ENCODE results near the gene JMJD7.
"Not testable (repeated sequence)": the region's sequence is repeated elsewhere in the genome, so short reads cannot be mapped to it uniquely, and the experiment has no call there.

Gene JMJD7

DNA sequence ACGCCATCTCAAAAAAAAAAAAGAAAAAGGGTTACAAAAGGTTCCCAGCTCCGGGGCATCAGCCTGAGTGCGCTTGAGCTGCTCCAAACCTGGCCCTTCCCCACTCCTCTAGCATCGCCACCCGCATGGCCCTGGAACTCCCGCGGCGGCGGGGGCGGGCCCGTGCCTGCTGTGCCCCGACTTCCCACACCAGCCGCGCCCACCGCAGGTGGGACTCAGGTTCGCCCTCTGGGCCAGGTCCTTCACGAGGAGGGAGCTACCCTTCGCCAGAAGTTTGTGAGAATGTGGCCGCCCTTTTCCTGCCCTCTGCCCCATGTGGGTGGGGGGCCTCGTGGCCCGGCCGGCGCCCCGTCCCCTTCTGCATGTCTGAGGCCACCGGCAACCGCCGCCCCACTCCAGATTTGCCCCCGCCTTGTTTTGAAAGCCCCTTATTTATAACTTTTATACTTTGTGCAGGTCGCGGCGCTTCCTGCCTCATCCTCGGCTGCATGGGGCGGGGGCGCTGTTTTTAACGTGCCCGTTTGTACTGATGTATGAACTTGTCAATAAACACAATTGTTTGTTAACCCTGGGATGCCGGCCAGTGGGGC, 507 bp upstream of the JMJD7 start:
- TF ChIP-seq CTCF (IDR thresholded peaks at IDR 0.05; ENCODE audit: low read depth, low read length), result peak; percentile 3
- no peak for DNase-seq (ENCODE audit: low read depth in 2 of 2)
- H3K4me3 ChIP-seq (replicated peaks in 1 of 2; ENCODE audit: low read depth in 2 of 2, low read length in 2 of 2), result peak overlapping the region; percentile 56 to 87

DNA sequence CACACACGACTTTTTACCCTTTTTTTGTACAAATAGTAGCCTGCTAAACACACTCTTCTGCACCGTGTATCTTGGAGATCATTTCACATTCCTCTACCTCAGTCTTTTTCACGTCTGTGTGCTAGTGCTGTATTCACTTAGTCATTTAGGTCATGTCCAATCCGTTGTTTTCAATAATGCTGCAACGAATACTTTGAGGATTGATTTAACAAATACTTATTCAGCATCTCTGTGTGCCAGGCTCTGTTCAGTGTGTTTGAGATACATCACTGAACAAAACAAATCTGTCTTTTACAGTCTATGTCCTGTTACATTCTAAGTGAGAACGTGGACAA, 882 bp downstream of the JMJD7 start:
- no peak for TF ChIP-seq CTCF (IDR thresholded peaks at IDR 0.05; ENCODE audit: low read depth, low read length)
- H3K4me3 ChIP-seq (replicated peaks in 1 of 2; ENCODE audit: low read depth in 2 of 2, low read length in 2 of 2), result peak overlapping the region; percentile 86 to 87
- peak in 1 of 2 donors; percentile 14 for DNase-seq (ENCODE audit: low read depth in 2 of 2)

DNA sequence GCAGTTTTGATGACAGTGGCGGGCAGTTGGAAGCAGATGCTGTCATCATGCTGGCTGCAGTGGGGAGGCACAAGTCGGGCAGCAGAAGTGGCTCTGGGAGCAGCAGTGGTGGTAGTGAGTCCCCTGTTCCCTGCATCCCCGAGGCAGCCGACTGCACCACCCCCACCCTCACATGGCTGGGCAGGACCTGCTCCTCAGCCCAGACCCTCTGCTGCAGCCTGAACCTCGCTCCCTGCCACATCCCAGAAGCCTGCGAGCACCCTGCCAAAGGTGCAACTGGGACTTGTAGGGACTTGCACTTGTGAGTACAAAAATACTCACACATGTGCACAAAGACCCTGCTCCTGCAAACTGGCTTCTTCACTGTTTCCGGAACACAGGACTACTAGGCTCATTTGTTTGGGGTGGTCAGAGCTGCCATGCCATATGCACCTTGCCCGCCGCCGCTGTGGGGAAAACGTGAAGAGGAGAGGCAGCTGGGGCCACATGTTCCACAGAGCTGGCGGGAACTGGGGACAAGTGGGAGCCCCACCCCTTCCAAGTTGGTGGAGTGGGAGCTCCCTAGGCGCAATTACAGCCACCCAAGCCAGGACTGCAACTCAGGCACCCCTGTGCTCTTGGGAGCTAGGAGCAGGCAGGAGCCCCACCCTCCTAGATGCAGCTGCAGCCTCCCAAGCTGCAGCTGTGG, 2.2 kb downstream of the JMJD7 start:
- H3K4me3 ChIP-seq (replicated peaks in 1 of 2; ENCODE audit: low read depth in 2 of 2, low read length in 2 of 2), result no peak overlapping the region
- TF ChIP-seq CTCF (IDR thresholded peaks at IDR 0.05; ENCODE audit: low read depth, low read length), result no peak
- DNase-seq (ENCODE audit: low read depth in 2 of 2), result no peak

DNA sequence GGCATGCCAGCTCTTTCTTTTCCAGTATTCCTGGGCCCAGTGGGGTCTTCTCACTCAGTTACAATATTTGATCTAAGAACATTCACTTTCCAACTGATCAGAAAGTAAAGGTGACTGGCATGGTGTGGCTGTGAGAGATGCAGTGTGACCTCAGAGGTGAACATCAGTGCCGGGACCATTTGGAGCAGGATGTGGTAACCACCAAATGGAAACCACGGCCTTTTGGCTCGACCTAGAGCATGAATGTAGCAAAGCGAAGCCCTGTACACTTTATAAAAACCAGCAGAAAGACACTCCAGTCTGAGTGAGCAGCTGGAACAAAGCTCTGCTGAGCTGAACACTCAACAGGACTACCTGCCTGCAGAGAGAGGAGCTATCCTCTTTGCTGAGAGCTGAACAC, 3.4 kb downstream of the JMJD7 start:
- H3K4me3 ChIP-seq (replicated peaks in 1 of 2; ENCODE audit: low read depth in 2 of 2, low read length in 2 of 2), result not testable (repeated sequence)

DNA sequence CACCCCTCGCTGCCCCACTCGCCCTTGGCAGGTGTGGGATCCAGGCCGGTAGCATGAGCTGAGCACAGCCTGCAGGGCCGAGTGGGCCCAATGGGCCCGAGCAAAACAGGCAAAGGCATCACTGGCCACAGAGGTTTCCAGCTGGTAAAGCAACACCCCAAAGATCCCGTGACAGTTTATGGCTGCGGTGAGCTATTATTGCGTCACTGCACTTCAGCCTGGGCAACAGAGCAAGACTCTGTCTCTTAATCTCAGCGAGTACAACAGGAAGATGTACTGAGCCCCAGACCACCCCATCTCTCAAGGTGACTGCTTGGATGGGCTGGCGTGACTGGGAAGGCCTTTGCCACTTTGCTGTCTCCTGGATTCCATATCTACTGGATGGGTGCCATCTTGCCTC, 4.3 kb downstream of the JMJD7 start:
- no peak for DNase-seq (ENCODE audit: low read depth in 2 of 2)
- no peak for TF ChIP-seq CTCF (IDR thresholded peaks at IDR 0.05; ENCODE audit: low read depth, low read length)
- no peak overlapping the region for H3K4me3 ChIP-seq (replicated peaks in 1 of 2; ENCODE audit: low read depth in 2 of 2, low read length in 2 of 2)

More for the DNA sequence above, 3.4 kb downstream of the JMJD7 start:
- not testable (repeated sequence) for DNase-seq (ENCODE audit: low read depth in 2 of 2)

DNA sequence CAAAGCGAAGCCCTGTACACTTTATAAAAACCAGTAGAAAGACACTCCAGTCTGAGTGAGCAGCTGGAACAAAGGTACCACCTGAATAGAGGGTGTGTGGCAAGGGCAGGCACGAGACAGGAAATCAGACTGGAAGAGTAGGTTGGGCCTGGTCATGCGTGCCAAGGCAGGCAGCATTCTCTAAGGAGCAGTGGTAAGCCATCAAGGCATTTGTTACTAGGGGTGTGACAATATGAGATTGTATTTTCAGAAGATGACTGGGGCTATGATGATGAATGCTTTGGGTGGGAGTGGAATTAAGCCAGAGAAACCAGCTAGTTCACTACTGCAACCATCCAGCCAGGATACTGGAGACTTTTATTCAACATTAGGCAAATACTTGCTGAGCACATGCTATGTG, 5.0 kb downstream of the JMJD7 start:
- no peak for TF ChIP-seq CTCF (IDR thresholded peaks at IDR 0.05; ENCODE audit: low read depth, low read length)
- no peak overlapping the region for H3K4me3 ChIP-seq (replicated peaks in 1 of 2; ENCODE audit: low read depth in 2 of 2, low read length in 2 of 2)
- no peak for DNase-seq (ENCODE audit: low read depth in 2 of 2)

DNA sequence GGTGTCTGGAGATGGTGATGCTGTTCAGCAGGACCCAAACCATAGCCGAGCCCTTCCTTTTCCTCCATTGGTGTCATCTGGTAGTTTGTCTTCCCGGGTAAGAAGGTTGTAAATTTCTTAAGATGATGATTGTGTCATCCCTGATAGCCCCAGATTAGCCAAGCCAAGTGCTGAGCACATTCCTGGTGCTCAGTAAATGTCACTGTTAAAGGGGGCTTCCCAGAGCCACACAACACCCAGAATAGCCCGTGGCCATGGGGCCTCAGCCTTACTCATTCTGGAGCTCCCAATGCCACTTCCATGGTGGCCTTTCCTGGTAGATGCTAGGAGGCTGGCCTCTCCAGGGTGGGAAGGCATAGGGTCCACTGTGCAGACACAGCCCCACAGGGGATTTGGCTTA, 6.2 kb downstream of the JMJD7 start:
- H3K4me3 ChIP-seq (replicated peaks in 1 of 2; ENCODE audit: low read depth in 2 of 2, low read length in 2 of 2), result no peak overlapping the region
- TF ChIP-seq CTCF (IDR thresholded peaks at IDR 0.05; ENCODE audit: low read depth, low read length), result no peak

More for the DNA sequence above, 6.2 kb downstream of the JMJD7 start:
- no peak for DNase-seq (ENCODE audit: low read depth in 2 of 2)

Data from cardiac fibroblast (primary cell).